ENCODE measurements around the gene SPSB3.

Gene SPSB3

GRCh38 chr16:1788708-1789100 is 6.3 kb upstream of the SPSB3 start:
- no peak for DNase-seq (ENCODE audit: extremely low read depth, low read depth)
- no peak for TF ChIP-seq CTCF (IDR thresholded peaks at IDR 0.05; ENCODE audit: low read depth, low read length, missing control alignments)
- no peak overlapping the region for H3K4me3 ChIP-seq (replicated peaks; ENCODE audit: low read depth, low read length)

- no peak for DNase-seq (ENCODE audit: extremely low read depth, low read depth)
- H3K4me3 ChIP-seq (replicated peaks; ENCODE audit: low read depth, low read length) = no peak overlapping the region
- no peak for TF ChIP-seq CTCF (IDR thresholded peaks at IDR 0.05; ENCODE audit: low read depth, low read length, missing control alignments)
Measured at GRCh38 chr16:1788095-1788707, 5.8 kb upstream of the SPSB3 start.

- no peak overlapping the region for H3K4me3 ChIP-seq (replicated peaks; ENCODE audit: low read depth, low read length)
- DNase-seq (ENCODE audit: extremely low read depth, low read depth) = no peak
- TF ChIP-seq CTCF (IDR thresholded peaks at IDR 0.05; ENCODE audit: low read depth, low read length, missing control alignments) = no peak
Measured at GRCh38 chr16:1787322-1788094, 5.1 kb upstream of the SPSB3 start.

- TF ChIP-seq CTCF (IDR thresholded peaks at IDR 0.05; ENCODE audit: low read depth, low read length, missing control alignments) = no peak
- no peak for DNase-seq (ENCODE audit: extremely low read depth, low read depth)
- H3K4me3 ChIP-seq (replicated peaks; ENCODE audit: low read depth, low read length) = no peak overlapping the region
Measured at GRCh38 chr16:1787056-1787321, 4.6 kb upstream of the SPSB3 start.

GRCh38 chr16:1786242-1787055 is 4.1 kb upstream of the SPSB3 start:
- no peak for DNase-seq (ENCODE audit: extremely low read depth, low read depth)
- no peak overlapping the region for H3K4me3 ChIP-seq (replicated peaks; ENCODE audit: low read depth, low read length)

GRCh38 chr16:1785846-1786170 is 3.4 kb upstream of the SPSB3 start:
- no peak for DNase-seq (ENCODE audit: extremely low read depth, low read depth)
- no peak for TF ChIP-seq CTCF (IDR thresholded peaks at IDR 0.05; ENCODE audit: low read depth, low read length, missing control alignments)
- no peak overlapping the region for H3K4me3 ChIP-seq (replicated peaks; ENCODE audit: low read depth, low read length)

More at GRCh38 chr16:1786242-1787055, 4.1 kb upstream of the SPSB3 start:
- no peak for TF ChIP-seq CTCF (IDR thresholded peaks at IDR 0.05; ENCODE audit: low read depth, low read length, missing control alignments)
